IPS DF 19.7 (cell line): ENCODE measurements around the gene FAM151B.
"Not testable (repeated sequence)": the region's sequence is repeated elsewhere in the genome, so short reads cannot be mapped to it uniquely, and the experiment has no call there.

Experiments used
- DNase-seq: peaks from one replicate; pipeline ENCODE4 v3.0.0-alpha.2; 2013; ENCODE audit warnings: low read depth, low spot score

The FAM151B gene

DNA sequence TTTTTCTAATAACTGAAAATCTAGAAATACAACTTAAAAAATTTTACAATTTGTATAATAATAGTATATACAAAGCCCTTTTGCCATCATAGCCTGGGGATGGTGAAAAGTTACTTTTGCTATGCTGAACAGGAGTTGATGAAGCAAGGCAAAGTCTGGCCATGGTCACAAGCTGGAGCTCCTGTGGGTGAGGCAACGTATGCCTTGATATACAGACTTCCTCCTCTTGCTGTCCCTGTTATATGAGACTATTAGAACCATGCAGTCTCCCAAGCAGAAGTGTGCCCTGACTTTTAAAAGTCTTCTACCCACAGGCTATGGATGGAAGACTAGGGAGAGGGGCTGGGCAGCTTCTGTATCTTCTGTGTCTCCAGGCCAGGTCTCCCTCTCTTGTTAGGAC lies 15.7 kb downstream of the FAM151B start:
- DNase-seq, result no peak

DNA sequence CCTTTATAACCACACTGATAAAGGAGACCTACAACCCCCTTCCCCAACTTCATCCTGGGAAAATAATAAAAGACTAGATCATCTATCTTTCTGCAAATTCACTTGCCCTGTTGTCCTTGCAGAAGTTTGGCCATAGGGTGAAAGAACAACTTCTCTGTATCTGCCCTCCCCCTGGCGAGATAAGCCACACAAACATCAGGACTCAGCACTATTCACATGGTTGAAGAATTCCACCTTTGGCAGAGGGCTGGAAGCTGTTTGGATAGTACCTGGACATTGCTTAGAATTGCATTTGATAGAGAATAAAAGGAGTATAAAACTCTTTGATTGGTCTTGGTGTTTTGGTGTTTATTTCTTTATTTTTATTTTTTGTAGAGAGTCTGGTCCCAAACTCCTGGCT lies 16.9 kb downstream of the FAM151B start:
- no peak for DNase-seq

GRCh38 chr5:80507663-80508062 lies 19.8 kb downstream of the FAM151B start:
- no peak for DNase-seq

DNA sequence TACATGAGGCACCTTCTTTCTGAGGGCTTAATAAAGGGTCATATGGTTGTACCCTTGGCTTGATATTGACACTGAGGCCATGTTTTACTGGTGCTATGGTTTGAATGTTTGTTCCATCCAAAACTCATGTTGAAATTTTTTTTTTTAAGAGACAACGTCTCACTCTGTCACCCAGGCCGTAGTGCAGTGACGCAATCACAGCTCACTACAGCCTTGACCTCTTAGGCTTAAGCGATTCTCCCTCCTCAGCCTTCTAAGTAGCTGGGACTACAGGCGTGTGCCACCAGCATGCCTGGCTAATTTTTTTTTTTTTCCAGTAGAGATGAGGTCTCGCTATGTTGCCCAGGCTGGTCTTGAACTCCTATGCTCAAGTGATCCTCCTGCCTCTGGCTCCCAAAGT lies 20.9 kb downstream of the FAM151B start:
- DNase-seq, result no peak

GRCh38 chr5:80509362-80509761 lies 21.5 kb downstream of the FAM151B start:
- no peak for DNase-seq

DNA sequence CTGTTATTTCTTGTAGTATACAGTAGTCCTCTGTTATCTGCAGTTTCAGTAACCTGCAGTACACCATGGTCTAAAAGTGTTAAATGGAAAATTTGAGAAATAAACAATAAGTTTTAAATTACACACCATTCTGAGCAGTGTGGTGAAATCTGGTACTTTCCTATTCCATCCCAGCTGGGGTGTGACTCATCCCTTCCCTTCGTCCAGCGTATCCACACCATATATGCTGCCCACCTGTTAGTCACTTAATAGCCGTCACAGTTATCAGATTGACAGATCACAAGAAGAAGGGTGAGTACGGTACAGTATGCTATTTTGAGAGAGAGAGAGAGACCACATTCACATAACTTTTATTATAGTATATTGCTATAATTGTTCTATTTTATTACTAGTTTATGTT lies 28.9 kb downstream of the FAM151B start:
- DNase-seq, result no peak

DNA sequence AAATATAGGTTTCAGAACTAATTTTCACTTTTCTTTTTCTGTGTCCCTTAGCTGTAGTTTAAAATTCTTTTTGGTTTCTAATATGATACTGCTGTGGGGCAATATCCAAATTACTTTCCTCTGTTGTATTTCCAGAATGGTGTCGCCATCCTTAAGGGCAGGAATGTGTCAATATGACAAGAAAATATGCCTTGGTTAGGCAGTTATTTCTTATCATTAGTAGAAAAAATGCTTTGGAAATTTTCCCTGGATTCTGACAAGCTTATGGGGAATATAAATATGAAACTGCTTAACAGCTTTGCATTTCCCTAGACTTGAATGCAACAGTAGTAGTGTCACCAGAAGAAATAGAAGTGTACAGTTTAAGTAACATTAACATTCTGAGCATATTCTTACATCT lies 52.8 kb downstream of the FAM151B start:
- DNase-seq, result no peak

DNA sequence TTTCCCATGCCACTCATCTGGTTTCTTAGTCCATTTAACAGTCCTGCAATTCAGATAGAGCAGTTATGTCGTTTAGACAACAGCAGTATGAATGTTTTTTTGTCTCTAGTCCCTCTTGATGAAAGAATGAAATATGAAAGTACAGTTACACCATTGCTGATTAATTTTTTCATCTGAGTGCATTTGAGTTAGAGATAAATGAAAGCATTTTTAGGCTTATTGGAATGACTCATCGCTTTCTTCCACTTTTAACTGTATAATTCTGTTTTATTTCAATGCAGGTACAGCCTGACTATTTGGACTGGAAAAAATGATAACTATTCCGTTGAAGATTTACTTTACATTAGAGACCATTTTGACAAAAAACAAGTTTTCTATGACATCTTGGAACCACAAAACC lies 53.5 kb downstream of the FAM151B start:
- no peak for DNase-seq

GRCh38 chr5:80554646-80555045 lies 66.7 kb downstream of the FAM151B start:
- DNase-seq, result no peak

GRCh38 chr5:80555099-80555498 lies 67.2 kb downstream of the FAM151B start:
- no peak for DNase-seq

- DNase-seq, result no peak
These were observed 71.3 kb downstream of the FAM151B start for GRCh38 chr5:80559244-80559643.

GRCh38 chr5:80565330-80565729 lies 77.4 kb downstream of the FAM151B start:
- no peak for DNase-seq

DNA sequence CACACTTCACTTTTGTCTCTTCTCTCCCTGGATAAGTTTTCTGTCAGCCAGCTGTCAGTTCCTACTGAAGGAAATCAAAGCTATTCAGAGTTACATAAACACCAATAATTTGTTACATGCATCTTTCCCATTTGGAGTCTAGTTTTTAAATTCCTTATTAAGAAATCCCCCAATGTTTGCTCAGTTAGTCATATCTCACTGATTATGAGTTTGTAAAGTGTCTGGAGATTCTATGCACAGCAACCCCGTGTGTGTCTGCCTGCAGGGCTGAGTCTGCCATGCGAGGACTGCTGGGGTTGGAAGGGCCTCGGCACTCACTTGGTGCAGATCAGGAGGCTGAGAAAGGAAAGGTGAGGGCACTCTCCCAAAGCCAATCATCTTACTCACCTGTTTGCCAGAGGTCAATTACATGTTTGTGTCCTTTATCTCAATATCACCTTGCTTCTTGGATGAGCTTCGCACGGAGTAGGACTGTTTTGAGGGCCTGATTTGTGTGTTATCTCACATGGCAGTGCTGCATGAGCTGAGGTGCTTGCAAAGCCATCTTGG lies 78.9 kb downstream of the FAM151B start:
- no peak for DNase-seq

DNA sequence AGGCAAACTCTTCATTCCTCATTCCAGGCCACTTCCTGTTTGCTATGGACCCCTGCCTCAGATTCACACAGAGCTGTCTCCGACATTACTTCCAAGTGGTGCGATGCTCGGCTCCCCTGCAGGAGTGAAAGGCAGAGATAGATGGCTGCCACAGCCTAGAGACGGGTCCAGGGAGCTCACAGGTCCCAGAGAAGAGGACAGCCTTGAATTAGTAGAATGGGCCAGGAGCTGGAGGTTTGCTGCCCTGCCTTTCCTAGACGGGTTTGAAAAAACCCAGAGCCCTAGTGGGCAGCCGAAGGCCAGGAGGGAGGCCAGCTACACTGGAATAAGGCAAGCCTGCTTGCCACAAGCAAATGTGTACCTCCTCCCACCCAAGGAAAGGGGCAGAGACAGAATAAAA lies 80.4 kb downstream of the FAM151B start:
- DNase-seq, result no peak

DNA sequence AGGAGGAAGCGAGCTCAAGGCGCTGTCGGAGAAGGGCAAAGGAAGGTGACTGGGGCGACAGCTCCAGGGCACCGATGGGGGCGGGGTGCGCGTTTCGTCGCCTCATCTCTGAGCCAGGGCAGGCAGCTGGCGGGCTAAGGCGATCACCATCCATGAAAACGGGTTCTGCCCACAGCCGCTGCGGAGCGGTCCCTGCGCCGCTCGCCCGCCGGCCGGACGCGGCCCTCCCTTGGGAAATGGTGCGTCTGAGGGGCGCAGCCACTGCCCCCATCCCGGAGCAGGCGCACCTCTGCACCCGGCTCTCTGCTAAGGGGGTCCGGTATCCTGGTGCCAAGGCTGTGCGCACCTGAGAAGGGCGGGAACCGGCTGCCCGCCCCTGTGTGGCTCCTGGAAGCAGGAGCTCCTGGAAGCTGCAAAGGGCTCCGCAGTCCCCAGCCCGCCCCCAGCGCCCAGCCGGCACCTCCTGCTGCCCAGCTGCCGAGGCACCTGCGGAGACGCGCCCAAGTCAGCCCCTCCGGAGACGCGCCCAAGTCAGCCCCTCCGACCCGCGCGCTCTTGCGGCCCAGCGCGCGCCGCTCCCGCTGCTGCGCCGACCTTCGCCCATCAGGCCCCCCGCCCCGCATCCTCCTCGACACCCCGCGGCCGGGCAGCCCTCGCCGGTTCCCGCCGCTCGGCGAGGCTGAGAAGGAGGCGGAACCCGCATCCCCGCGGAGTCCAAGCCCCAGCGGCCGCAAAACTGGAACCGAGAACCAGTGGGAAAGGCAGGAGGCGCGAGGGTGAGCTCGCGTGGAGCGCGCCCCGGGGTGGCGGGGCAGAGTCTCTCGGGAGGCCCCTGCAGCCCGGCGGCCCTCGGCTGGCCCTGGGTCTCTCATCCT lies 81.4 kb downstream of the FAM151B start:
- DNase-seq, result no peak

DNA sequence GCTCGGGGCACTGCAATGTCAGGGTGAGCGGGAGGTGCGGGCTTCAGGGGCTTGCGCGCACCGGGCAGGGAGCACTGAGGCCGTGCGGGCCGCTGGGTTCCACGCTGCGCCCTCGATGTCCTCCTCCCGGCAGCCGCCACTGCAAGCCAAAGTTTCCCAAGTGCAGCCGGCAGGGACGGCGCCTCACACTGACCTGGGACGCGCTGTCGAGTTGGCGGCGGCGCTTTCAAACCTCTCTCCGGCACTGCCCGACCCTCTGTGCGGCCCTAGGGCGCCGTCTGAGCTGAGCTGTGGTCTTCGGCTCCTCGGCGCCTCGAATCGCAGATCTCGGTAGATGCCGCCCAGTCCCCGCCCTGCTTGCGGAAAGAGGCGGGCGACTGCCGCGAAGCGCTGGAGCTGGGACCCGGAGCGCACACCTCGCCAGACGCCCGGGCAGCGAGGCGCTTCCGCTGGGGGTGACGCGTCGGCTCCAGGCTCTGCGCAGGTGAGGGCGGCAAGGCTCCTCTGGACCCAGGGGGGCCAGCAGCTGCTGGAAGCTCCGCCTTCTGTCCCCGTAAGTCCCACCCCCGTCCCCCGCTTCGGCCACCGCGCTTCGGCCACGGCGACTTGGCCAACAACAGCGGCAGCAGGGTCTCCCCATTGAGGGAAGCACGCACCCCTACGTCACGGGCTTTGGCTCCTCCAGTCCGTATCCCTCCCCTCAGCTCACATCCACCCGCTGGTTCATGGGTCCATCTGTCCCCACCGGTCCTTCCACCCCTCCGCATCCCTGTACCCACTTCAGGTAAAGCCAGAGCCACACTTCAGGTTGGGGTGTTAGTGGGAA lies 82.3 kb downstream of the FAM151B start, which contains the start of gene ANKRD34B:
Gene ANKRD34B (minus strand): TSS at position 320 of the 826 bp plus-strand sequence. CDS start 10,261 bp downstream, outside the sequence.
- no peak for DNase-seq

GRCh38 chr5:80573062-80573461 lies 85.2 kb downstream of the FAM151B start:
- no peak for DNase-seq

- no peak for DNase-seq
These were observed 88.5 kb downstream of the FAM151B start for GRCh38 chr5:80576383-80576782.

- DNase-seq, result no peak
These were observed 89.8 kb downstream of the FAM151B start for GRCh38 chr5:80577707-80578106.

GRCh38 chr5:80579050-80579449 lies 91.2 kb downstream of the FAM151B start:
- DNase-seq, result no peak

GRCh38 chr5:80580291-80580690 lies 92.4 kb downstream of the FAM151B start:
- DNase-seq, result not testable (repeated sequence)

DNA sequence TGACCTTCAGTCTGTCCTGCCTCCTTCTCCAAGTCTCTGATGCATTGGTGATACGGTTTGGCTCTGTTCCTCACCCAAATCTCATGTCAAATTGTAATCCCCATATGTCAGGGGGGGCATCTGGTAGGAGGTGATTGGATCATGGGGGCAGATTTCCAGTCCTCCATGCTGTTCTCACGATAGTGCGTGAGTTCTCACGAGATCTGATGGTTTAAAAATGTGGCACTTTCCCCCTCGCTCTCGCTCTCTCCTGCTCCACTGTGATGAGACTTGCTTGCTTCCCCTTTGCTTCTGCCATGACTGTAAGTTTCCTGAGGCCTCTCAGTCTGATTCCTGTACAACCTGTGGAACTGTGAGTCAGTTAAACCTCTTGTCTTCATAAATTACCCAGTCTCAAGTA lies 96.9 kb downstream of the FAM151B start:
- no peak for DNase-seq
